OCI-LY7 (cell line): Measurements from ENCODE around the gene AMZ2. TPM values are rescaled to one million over a fixed set of nuclear protein-coding genes. Genes with fewer than 3 reads are reported as not detected.
"Not testable (repeated sequence)": the region's sequence is repeated elsewhere in the genome, so short reads cannot be mapped to it uniquely, and the experiment has no call there.

Experiments used
- BruUV-seq: library from RNA; stranded (reverse); fragments of 400-500 nt; replicated peaks from 2 replicates; lab custom pipeline; 2021; lab: Mats Ljungman, UMichigan
- CTCF ChIA-PET: fragments of 300-600 bp; sonication (Branson Sonifier 250); formaldehyde crosslinking; loops from one replicate; lab custom pipeline; 2022; ENCODE audit warnings: antibody characterized with exemption; ENCODE audit not compliant: unreplicated experiment; lab: Charles Lee
- POLR2A ChIA-PET: fragments of 300-600 bp; sonication (Branson Sonifier 250); formaldehyde crosslinking; loops from one replicate; lab custom pipeline; 2022; ENCODE audit warnings: antibody characterized with exemption; lab: Charles Lee
- DNase-seq: peaks from one replicate; pipeline ENCODE4 v3.0.0-alpha.2; 2015; ENCODE audit warnings: low spot score
- H2AFZ ChIP-seq: fragments of 200-600 bp; sonication (generic), shearing (Covaris generic); 2 replicates; pipeline ENCODE4 v1.6.1; 2014; ENCODE audit warnings: mild to moderate bottlenecking, antibody characterized with exemption, low read length, moderate library complexity
- H3K27ac ChIP-seq: fragments of 200-600 bp; sonication (generic); 2 replicates; pipeline ENCODE4 v1.5.1; 2014; ENCODE audit warnings: mixed run types, low read depth, mild to moderate bottlenecking, moderate library complexity, low read length, inconsistent platforms; ENCODE audit not compliant: poor library complexity, severe bottlenecking
- H3K36me3 ChIP-seq: fragments of 200-600 bp; sonication (generic); 2 replicates; pipeline ENCODE4 v1.6.1; 2014; ENCODE audit warnings: mild to moderate bottlenecking, antibody characterized with exemption, low read length, moderate library complexity, mixed read lengths; ENCODE audit not compliant: insufficient read depth
- H3K4me1 ChIP-seq: fragments of 200-600 bp; sonication (generic); 2 replicates; pipeline ENCODE4 v1.5.1; 2014; ENCODE audit warnings: mild to moderate bottlenecking, low read length; ENCODE audit not compliant: insufficient read depth, poor library complexity, severe bottlenecking
- H3K4me2 ChIP-seq: fragments of 200-600 bp; sonication (generic); 2 replicates; pipeline ENCODE4 v1.6.1; 2014; ENCODE audit warnings: mild to moderate bottlenecking, low read length
- H3K4me3 ChIP-seq: fragments of 200-600 bp; sonication (generic); 2 replicates; pipeline ENCODE4 v1.5.1; 2014; ENCODE audit warnings: mild to moderate bottlenecking, low read depth, low read length; ENCODE audit not compliant: poor library complexity, severe bottlenecking
- H3K79me2 ChIP-seq: fragments of 200-600 bp; sonication (generic); 2 replicates; pipeline ENCODE4 v1.6.1; 2016; ENCODE audit warnings: low read depth, mild to moderate bottlenecking, low read length, moderate library complexity, mixed read lengths; ENCODE audit not compliant: insufficient read depth
- H3K9me2 ChIP-seq: fragments of 200-600 bp; sonication (generic); 2 replicates; pipeline ENCODE4 v1.6.1; 2016; ENCODE audit warnings: mild to moderate bottlenecking, low read length, mixed read lengths; ENCODE audit not compliant: insufficient read depth
- H3K9me3 ChIP-seq: fragments of 200-600 bp; sonication (generic); 2 replicates; pipeline ENCODE4 v1.6.1; 2014; ENCODE audit warnings: mild to moderate bottlenecking, mixed run types, low read length, mixed read lengths
- H4K20me1 ChIP-seq: fragments of 200-600 bp; sonication (generic); 2 replicates; pipeline ENCODE4 v1.6.1; 2014; ENCODE audit warnings: mild to moderate bottlenecking, antibody characterized with exemption, low read length, moderate library complexity, mixed read lengths; ENCODE audit not compliant: insufficient read depth
- CTCF ChIP-seq: fragments of 200-600 bp; sonication (generic); conservative IDR thresholded peaks from 2 replicates; pipeline ENCODE4 v1.5.1; 2014; ENCODE audit warnings: mild to moderate bottlenecking, antibody characterized with exemption, low read length, moderate library complexity, mixed read lengths
- EZH2phosphoT487 ChIP-seq: fragments of 200-600 bp; sonication (generic); IDR thresholded peaks from 2 replicates; pipeline ENCODE4 v1.6.1; 2018; ENCODE audit warnings: low read depth, borderline replicate concordance, mild to moderate bottlenecking, mixed run types, antibody characterized with exemption, low read length, moderate library complexity, mixed read lengths
- intact Hi-C: fragments of 100-400 bp; cut with micrococcal nuclease; formaldehyde crosslinking; loops from one replicate; pipeline ENCODE4 v1.10.0; 2022; ENCODE audit not compliant: unreplicated experiment
- total RNA-seq, 2 experiments: library from RNA; depleted of rRNA in 1 of 2; stranded (reverse); fragments of >200 nt in 1 of 2; shearing (Covaris generic) in 1 of 2; gene quantifications; 2 replicates each; pipeline ENCODE4 v1.2.3, GENCODE V29; 2014 to 2022

The AMZ2 gene
- total RNA-seq, 2 experiments from 2014 or later = 117 to 248 TPM

DNA sequence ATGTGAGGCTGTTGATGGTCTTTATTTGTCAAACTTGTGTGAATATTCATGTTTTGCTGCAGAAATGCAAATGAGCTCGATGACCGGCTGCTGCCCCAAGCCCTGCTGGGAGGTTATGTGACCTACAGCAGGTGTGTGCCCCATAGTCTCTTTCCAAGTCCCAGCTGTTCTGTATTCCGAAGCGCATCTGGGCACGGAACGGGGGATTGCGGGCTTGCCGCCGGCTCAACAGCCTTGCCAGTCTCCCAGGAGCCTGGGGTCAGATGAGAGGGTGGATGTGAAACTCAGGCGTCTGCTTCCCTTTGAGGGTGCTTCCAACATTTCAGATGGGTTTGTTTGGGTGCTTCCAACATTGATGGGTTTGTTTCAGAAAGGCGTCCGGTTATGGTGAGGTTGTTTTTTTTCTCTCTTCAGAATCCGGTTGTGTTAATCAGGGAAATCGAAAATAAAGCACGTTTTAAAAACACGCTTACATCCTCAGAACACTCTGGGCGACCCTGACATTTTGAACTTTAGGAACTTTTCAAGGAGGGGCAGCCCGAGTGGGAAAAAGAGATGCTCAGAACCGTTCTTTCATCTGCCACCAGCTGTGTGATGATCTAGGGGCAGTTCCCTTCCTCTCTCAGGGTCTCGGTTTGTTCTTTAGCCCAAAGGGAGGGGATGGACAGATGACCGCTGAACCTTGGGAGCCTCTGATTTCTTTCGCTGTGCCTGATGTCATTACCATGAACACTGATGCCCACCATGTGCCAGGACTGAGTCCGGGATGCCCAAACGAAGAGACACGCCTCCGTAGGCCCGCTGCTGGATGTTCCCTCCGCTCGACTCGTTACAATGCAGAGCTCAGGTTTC is 47.8 kb upstream of the AMZ2 start:
- no peaks in the 10 kb centered on the region for H3K9me3 ChIP-seq
- H3K4me1 ChIP-seq = peaks cover 57% of the 10 kb centered on the region
- ChIA-PET CTCF (interaction anchor here (0.6 to 2.0 kb wide), 5 partner anchors 14 to 139 kb away, joined by 3 to 9 read pairs (median 3); no protein-coding TSS in a partner anchor), POLR2A (interaction anchor here (0.5 to 9.9 kb wide), 7 partner anchors 15 to 27 kb away, joined by 3 to 72 read pairs (median 4); no protein-coding TSS in a partner anchor)
- H3K27ac ChIP-seq = peak overlapping the region; percentile 55
- no peak overlapping the region; the same call in 1 of the 2 replicates for H2AFZ ChIP-seq
- peak overlapping the region; percentile 71 for H3K4me2 ChIP-seq
- peak overlapping the region; percentile 42 for H3K4me3 ChIP-seq
- intact Hi-C loops = loop anchor here (1.0 to 5.0 kb wide), 3 partner anchors 16 to 143 kb away; no protein-coding TSS in a partner anchor
- no peaks in the 10 kb centered on the region for H3K79me2 ChIP-seq
- no TSS peak for BruUV-seq
- TF ChIP-seq EZH2phosphoT487 = no peak
- TF ChIP-seq CTCF = no peak
- H4K20me1 ChIP-seq = no peaks in the 10 kb centered on the region
- H3K9me2 ChIP-seq = no peaks in the 10 kb centered on the region
- peaks cover 32% of the 10 kb centered on the region for H3K36me3 ChIP-seq
- DNase-seq = peak; percentile 37

DNA sequence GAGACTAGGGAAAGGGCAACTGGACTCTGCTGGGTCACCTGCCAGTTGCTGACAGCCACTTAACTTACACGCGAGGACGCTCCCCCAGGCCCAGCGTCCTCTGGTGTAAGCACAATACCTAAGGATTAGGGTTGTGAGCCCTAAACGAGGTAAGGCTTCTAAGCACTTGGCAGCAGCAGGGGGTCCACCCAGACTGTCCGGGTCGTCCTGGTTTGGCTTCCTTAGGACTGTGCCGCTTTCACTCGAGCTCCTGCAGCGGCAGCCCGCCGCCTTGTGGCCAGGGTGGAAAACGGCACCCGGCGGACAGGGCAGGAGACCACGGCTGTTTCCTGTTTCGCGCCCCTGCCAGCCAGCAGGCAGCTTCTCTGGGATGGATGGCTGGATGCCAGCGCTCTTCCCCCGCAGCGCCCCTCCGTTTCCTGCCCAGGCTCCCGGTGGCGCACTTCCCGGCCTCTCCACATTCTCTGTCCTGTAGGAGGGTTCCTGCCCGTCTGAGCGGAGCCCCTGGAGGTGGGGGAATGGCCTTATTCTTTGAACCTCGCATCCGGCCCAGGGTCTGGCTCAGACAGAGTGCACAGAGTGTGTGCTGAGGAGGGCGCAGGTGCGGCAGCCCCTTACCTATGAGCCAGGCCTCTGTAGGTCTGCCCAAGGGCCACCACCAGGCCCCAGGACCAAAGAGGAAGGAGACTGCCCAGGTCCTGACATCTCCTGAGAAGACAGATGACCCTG is 47.0 kb upstream of the AMZ2 start:
- Histone ChIP-seq H4K20me1 (no peaks in the 10 kb centered on the region), H3K27ac (peak overlapping the region; percentile 55), H3K79me2 (no peaks in the 10 kb centered on the region; the same call in 1 of the 2 replicates), H3K4me2 (peak overlapping the region; percentile 71), H3K9me2 (no peaks in the 10 kb centered on the region), H3K4me3 (peak overlapping the region; percentile 42), H3K9me3 (no peaks in the 10 kb centered on the region), H2AFZ (peak overlapping the region; percentile 27; the same call in 1 of the 2 replicates), H3K36me3 (peaks cover 24% of the 10 kb centered on the region), H3K4me1 (peaks cover 50% of the 10 kb centered on the region)
- DNase-seq = peak; percentile 87
- TF ChIP-seq EZH2phosphoT487 (no peak), CTCF (peak; percentile 94)
- POLR2A ChIA-PET = interaction anchor here (0.6 to 9.9 kb wide), 5 partner anchors 18 to 130 kb away, joined by 3 to 72 read pairs (median 4); no protein-coding TSS in a partner anchor
- intact Hi-C loops = loop anchor here (1.0 to 5.0 kb wide), 3 partner anchors 17 to 144 kb away; no protein-coding TSS in a partner anchor
- BruUV-seq = no TSS peak
- CTCF ChIA-PET = interaction anchor here (0.6 to 2.0 kb wide), 4 partner anchors 17 to 66 kb away, joined by 3 to 9 read pairs (median 5); no protein-coding TSS in a partner anchor

- Histone ChIP-seq H3K4me2 (peak overlapping the region; percentile 71), H3K27ac (peak overlapping the region; percentile 55), H3K4me3 (peak overlapping the region; percentile 42), H3K4me1 (peaks cover 46% of the 10 kb centered on the region), H3K36me3 (peaks cover 24% of the 10 kb centered on the region), H2AFZ (peak overlapping the region; percentile 27; the same call in 1 of the 2 replicates)
- intact Hi-C loops = loop anchor here (5.0 kb wide), 1 partner anchor 144 kb away; no protein-coding TSS in a partner anchor
- not testable (repeated sequence) for DNase-seq, BruUV-seq, H3K79me2 ChIP-seq, H3K9me2 ChIP-seq, H4K20me1 ChIP-seq, H3K9me3 ChIP-seq
- POLR2A ChIA-PET = interaction anchor here (0.6 to 9.9 kb wide), 2 partner anchors 19 to 130 kb away, joined by 3 to 72 read pairs; no protein-coding TSS in a partner anchor
- CTCF ChIA-PET = interaction anchor here (0.6 to 2.0 kb wide), 3 partner anchors 17 to 67 kb away, joined by 3 to 9 read pairs (median 7); no protein-coding TSS in a partner anchor
Measured at GRCh38 chr17:68201418-68201771, 46.4 kb upstream of the AMZ2 start.

- H3K4me3 ChIP-seq, CTCF ChIA-PET, DNase-seq, H3K4me2 ChIP-seq, BruUV-seq, H4K20me1 ChIP-seq, H3K9me2 ChIP-seq, H3K9me3 ChIP-seq, H2AFZ ChIP-seq, H3K27ac ChIP-seq: not testable (repeated sequence)
- H3K79me2 ChIP-seq = peaks cover 12% of the 10 kb centered on the region
- POLR2A ChIA-PET = interaction anchor here (0.6 to 9.9 kb wide), 5 partner anchors 12 to 859 kb away, joined by 3 to 72 read pairs (median 5); no protein-coding TSS in a partner anchor
- peaks cover 47% of the 10 kb centered on the region for H3K4me1 ChIP-seq
- H3K36me3 ChIP-seq = peaks cover 21% of the 10 kb centered on the region
- intact Hi-C loops = loop anchor here (5.0 kb wide), 1 partner anchor 145 kb away; no protein-coding TSS in a partner anchor
Measured at GRCh38 chr17:68202321-68202720, 45.5 kb upstream of the AMZ2 start.
